ENCODE data around the gene A4GALT. TPM values are rescaled to one million over a fixed set of nuclear protein-coding genes. Genes with fewer than 3 reads are reported as not detected.

The A4GALT gene
- total and polyA plus RNA-seq, 2 of the 13 experiments (the other 11 are each of a cell fraction or from before 2014, with no cell fraction given): 0.09 to 1.1 TPM

- TF ChIP-seq ZNF646 (CRISPR knock-in tag; IDR thresholded peaks at IDR 0.05) (0 out of 2 replicates have a peak, but pooled peaks have one; percentile 28), PITX1 (CRISPR knock-in tag; IDR thresholded peaks at IDR 0.05) (0 out of 2 replicates have a peak, but pooled peaks have one; percentile 3), RFX1 (IDR thresholded peaks at IDR 0.05) (no peak), ZNF883 (CRISPR knock-in tag; IDR thresholded peaks at IDR 0.05; ENCODE audit: not compliant biosample characterization) (no peak), ZIK1 (CRISPR knock-in tag; IDR thresholded peaks at IDR 0.05; ENCODE audit: borderline replicate concordance, low read depth) (no peak), MEIS1 (CRISPR knock-in tag; IDR thresholded peaks at IDR 0.05; ENCODE audit: borderline replicate concordance) (no peak), PRDM10 (CRISPR knock-in tag; IDR thresholded peaks at IDR 0.05; ENCODE audit: low read depth) (no peak), SMAD3 (CRISPR knock-in tag; IDR thresholded peaks at IDR 0.05) (no peak), ZNF136 (CRISPR knock-in tag; IDR thresholded peaks at IDR 0.05; ENCODE audit: low read depth) (no peak), ZNF24 (IDR thresholded peaks at IDR 0.05) (no peak), NFE2 (CRISPR knock-in tag; IDR thresholded peaks at IDR 0.05) (no peak), TSC22D2 (CRISPR knock-in tag; IDR thresholded peaks at IDR 0.05; ENCODE audit: borderline replicate concordance) (no peak), BRF2 (CRISPR knock-in tag; IDR thresholded peaks at IDR 0.05) (no peak), ZNF713 (CRISPR knock-in tag; IDR thresholded peaks at IDR 0.05) (no peak), NCOA1 (CRISPR knock-in tag; IDR thresholded peaks at IDR 0.05) (no peak), ZBTB37 (CRISPR knock-in tag; IDR thresholded peaks at IDR 0.05) (no peak), NFYB (CRISPR knock-in tag; IDR thresholded peaks at IDR 0.05) (no peak)
These were observed 74.6 kb downstream of the A4GALT start (continued) for GRCh38 chr22:42645938-42646568.

Measured in HepG2 (cell line).